Hematopoietic multipotent progenitor cell treated with erythropoietin and hydrocortisone succinate and interleukin-3 and kit ligand, for 8 days (in vitro differentiated cells): ENCODE data around the gene MATN4.
A peak's percentile ranks its signal among the peaks of the same experiment; 100 is the strongest.

Experiments
- DNase-seq: peaks from one replicate; pipeline ENCODE4 v3.0.0-alpha.2; 2015

The MATN4 gene

GRCh38 chr20:45313065-45313695 lies 5.1 kb upstream of the MATN4 start:
- no peak for DNase-seq

GRCh38 chr20:45312241-45312640 lies 4.1 kb upstream of the MATN4 start:
- DNase-seq = no peak

- peak; percentile 51 for DNase-seq
Observed at GRCh38 chr20:45311589-45312211, 3.6 kb upstream of the MATN4 start.

- DNase-seq = no peak
Observed at GRCh38 chr20:45309075-45309474, 976 bp upstream of the MATN4 start.

GRCh38 chr20:45307076-45307640 lies 941 bp downstream of the MATN4 start:
- DNase-seq = no peak

GRCh38 chr20:45306431-45306982 lies 1.6 kb downstream of the MATN4 start, which contains the start of gene RBPJL:
RBPJL (plus strand) TSS chr20:45306840; CDS start chr20:45306923, 83 bp downstream.
- DNase-seq = peak; percentile 32

DNA sequence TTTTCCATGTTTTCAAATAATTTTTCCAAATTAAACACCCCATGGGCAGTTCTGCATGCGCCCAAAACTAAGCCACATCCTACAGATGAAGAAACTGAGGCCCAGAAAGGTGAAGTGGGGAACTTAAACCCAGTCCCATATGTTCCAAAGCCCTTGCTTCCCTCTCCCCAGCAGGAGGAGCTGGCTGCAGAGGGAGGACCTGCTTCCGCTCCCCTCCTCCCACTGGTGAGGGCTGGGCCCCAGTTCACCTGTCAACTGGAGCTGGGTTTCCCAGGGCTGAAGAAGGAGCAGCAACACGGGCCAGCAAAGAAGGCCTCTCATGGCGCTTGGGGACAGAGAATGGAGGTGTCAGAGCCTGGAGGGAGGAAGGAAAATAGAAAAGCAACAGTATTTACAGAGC lies 2.8 kb downstream of the MATN4 start:
- no peak for DNase-seq

- DNase-seq = no peak
Observed at GRCh38 chr20:45304464-45304999, 3.6 kb downstream of the MATN4 start.

DNA sequence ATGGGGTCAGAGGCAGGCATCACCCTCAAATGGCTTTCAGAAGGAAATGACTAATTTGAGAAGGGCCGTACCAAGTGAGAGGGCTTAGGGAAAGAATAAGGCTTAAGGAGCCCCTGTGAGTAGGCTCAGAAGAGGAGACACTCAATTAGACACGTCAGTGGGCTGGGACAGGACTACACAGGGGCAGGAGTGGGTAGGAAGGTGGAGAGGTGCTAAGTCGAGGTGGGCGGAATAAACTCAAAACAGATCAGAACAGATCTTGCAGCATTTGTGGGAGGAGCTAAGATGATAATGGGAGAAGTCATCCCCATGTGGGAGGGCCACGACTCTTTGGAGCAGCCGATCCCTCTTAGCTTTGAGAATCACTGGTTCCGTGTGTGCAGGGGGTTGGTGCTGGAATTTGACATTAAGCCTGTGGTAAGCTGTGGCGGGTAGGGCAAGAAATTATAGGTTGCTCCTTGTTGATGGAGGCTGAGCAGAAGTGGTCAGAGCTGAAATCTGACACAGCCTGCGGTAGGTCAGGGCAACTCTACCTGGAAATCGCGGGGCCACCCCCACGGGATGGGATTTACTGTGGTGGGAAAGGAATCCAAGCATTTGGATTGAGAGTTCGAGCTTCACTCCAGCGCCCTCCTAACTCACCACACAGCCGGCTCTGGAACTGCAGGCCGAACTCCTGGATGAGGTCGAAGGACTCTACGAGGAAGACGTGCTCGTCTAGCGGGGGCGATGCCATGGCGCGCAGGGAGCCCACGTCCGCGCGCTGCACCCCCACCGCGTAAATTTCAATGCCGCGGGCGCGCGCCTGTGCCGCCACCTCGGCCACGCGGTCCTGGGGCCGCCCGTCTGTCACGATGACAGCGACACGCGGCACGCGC lies 4.3 kb downstream of the MATN4 start:
- no peak for DNase-seq

DNA sequence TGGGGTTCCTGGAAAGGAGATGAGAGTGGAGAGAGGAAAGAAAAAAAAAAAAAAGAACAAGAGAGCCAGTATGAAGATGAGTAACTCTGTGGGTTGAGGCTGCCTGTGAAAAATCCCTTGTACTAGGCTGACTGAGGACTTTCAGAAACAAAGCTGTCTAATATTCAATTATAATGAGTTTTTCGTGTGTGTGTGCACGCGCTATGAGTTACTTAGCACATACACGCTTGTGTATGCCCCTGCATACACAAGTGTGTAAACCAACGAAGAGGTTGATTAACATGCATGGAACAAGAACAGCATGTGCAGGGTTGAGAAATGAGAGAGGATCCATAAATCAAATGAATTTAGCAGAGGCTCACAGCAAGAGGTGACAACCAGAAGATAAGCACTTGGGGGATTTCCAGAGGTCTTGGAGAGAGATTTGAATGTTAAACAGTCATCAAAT lies 6.3 kb downstream of the MATN4 start:
- DNase-seq = no peak

DNA sequence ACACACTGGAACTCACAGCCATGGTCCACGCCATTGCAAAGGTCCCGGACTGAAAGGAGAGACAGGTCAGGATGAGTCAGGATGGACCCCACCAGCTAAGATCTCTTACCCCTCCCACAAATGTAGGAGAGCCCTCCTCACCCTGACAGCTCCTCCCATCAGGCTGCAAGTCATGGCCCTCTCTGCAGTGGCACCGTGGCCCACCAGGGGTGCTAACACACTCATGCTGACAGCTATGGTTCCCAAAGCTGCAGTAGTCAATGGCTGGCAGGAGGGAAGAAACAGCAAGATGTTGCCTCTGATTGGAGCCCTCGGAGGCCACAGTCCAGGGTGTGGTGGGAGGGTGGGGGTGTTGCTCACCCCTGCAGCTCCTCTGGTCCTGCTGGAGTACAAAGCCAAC lies 7.1 kb downstream of the MATN4 start:
- DNase-seq = peak; percentile 77

- no peak for DNase-seq
Observed at GRCh38 chr20:45299786-45300185, 8.3 kb downstream of the MATN4 start.

DNA sequence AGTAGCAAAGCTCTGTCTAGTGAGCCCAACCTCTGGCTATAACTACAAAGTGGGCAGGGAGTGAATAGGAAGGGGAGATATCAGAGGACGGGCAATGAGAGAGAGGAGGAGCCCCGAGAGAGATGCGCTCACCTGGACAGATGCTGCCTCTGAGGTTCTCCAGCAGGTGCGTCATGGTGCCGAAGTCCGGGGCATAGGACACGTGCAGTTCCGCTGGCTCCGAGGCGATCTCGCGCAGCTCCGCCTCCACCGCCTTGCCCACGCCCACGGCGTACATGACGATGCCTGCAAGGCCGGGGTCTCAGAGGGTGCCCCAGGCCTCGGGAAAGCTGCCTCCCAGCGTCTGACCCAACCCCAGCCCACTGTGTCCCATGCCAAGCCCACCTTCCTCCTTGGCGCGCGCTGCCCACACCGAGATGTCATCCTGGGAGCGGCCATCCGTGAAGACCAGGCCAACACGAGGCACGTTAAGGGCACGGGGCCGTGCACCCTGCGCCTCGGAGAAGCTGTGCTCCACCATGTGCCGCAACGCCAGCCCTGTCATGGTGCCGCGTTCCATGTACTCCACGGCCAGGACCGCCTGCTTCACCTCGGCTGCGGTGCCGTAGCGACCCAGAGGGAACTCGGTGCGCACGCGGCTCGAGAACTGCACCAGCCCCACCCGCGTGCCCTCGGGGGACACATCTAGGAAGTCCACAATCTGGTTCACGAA lies 10.2 kb downstream of the MATN4 start:
- no peak for DNase-seq

- DNase-seq = no peak
Observed at GRCh38 chr20:45294659-45295058, 13.4 kb downstream of the MATN4 start.

DNA sequence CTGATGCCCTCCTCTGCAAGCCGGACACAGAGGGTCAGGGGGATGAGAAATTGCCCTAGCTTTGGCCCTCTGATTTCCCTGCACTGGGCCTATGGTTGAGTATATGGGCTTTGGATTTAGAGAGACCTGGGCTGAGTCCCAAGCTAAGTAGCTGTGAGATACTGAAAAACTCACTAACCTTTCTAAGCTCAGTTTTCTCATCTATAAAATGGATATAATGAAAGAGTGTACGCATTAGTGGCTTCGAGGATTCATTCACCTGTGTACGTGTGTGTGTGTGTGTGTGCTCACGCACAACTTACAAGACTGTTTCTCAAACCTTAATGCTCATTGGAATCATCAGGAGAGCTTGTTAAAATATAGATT lies 14.1 kb downstream of the MATN4 start:
- DNase-seq = no peak

DNA sequence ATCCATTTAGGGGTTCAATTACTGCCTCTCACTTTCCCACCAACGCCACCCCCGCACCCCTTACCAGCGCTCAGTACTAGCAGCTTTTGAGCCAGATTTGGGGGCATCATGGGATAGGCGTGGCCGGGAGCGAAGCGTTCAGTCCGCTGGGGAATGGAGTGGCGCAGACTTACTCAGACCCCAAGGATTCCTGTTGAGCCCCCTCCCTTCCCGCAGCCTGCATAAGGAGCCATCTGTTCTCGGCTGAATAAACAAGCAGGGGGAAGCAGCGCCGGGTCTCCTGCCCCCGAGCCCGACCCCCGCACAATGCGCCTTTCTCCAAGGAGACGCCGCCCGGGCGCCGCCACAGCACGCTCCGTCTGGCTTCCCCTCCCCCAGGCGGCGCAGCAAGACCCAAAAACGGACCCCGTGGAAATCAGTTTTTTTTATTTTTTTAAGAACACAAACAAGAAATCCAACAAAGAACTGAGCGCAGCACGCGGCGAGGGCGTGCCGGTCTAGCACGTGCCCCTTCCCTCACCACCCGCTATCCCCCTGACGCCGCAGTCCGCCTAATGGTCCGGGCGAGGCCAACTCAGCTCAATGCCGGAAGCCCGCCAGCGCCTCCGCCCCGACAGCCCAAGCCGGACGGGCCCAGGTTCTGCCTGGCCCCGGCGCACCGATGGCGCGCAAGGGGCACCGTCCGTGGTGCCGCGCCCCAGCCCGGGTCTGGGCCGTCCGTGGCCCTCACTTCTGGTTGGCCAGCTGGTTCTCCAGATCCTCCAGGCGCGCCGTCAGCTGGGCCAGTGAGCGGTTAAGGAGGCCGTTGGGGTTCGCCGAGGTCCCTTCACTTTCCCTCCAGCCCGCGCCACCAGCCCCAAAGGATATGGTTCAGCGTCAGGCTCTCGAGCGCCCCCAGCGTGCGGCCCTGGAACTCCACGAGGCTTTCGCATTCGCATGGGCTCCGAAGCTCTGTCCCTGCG lies 14.8 kb downstream of the MATN4 start:
- DNase-seq = peak; percentile 75

- no peak for DNase-seq
Observed at GRCh38 chr20:45292343-45292742, 15.8 kb downstream of the MATN4 start.

DNA sequence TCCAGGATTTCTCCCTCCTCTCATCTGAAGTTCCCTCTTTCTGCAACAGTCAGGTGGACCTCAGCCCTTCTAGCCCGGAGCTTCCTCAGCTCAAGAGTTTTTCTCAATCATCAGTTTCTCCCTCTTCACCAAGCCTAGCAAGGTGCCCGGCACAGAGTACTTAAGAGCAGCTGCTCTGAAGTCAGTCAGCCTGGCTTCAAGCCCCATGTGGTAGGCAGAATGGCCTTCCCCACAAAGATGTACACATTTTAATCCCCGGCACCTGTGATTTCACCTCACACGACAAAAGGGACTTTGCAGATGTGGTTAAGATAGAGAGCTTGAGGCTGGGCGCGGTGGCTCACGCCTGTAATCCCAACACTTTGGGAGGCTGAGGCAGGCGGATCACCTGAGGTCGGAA lies 16.6 kb downstream of the MATN4 start:
- DNase-seq = no peak

DNA sequence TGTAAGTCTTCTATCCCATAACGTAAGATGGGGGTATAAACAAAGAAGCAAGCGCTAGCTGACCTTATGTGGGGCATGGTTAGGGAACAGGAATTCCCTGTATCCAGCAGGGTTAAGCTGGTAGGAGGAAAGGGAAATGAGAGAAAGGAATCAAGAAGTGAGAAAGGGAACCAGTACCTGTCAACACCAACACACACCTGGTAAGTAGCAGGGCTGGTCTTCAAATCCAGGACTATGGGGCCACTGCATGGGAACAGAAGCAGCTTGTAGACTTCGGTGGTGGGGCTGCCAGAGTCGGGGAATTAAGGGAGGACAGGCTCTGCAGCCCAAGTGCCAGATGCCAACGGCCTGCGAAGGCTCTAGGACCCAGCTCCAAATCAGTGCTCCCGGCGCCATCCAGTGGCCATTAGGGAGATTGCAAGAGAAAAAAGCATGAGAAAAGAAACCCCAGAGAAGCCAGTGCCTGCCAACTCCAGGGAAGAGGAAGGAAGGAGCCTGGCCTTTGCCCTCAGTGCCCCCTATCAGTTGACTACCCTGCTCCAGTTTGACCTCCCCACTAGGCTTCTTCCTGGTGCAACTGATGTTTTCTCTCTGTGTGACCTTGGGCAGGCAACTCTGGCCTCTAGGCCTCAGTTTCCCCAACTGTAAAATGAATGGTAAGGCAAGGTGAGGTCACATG lies 17.3 kb downstream of the MATN4 start:
- peak; percentile 86 for DNase-seq

DNA sequence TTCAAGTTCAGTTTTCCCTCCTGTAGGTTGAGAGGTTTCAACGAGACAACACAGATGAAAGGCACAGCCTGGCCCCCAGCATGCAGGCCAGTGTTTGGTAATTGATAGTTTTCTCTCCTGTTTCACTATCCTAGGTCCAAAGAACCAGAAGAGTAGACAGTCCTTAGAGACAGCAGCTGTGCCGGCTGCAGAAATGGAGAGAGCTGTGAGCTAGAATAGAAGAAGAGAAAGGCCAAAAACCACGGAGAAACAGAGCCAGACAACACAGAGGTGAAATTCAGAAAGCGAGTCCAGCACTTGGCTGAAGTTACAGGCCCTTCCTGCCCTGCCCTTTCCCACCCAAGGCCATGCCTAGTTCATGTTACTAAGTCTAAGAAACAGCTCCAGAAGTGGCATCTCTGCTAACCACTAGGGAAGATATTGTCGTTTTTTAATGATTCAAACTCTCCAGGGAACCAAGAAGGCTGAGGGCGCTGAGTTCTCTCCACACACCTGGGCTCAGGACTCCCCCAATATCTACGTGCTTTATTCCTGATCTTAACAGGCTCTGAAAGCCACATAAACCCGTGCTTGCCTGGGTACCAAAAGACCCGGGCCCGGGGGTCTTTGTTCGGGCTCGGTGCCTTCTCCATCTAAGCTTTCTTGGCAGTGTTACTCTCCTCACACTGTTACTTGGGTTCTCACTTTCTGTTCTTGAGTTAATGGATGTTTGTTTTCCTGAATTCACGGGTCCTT lies 18.0 kb downstream of the MATN4 start:
- no peak for DNase-seq
